Neuronal stem cell (in vitro differentiated cells): ENCODE measurements around the gene RASAL2.

Source experiments
- DNase-seq: peaks from one replicate; pipeline ENCODE4 v3.0.0-alpha.2; 2013; ENCODE audit warnings: low spot score
- H2AFZ ChIP-seq: one replicate; pipeline ENCODE4 v1.6.1; 2013; ENCODE audit warnings: mild to moderate bottlenecking, low read length, inconsistent platforms
- H2AK5ac ChIP-seq: 2 replicates; pipeline ENCODE4 v1.6.1; 2013; ENCODE audit warnings: low read depth, mild to moderate bottlenecking, inconsistent platforms, low read length, moderate library complexity, mixed read lengths
- H2BK120ac ChIP-seq: 2 replicates; pipeline ENCODE4 v1.6.1; 2013; ENCODE audit warnings: low read depth, mild to moderate bottlenecking, inconsistent platforms, low read length, moderate library complexity, mixed read lengths
- H2BK12ac ChIP-seq: one replicate; pipeline ENCODE4 v1.6.1; 2013; ENCODE audit warnings: low read length, inconsistent platforms
- H2BK15ac ChIP-seq: 2 replicates; pipeline ENCODE4 v1.6.1; 2013; ENCODE audit warnings: mild to moderate bottlenecking, low read length, inconsistent platforms, mixed read lengths
- H2BK5ac ChIP-seq: one replicate; pipeline ENCODE4 v1.6.1; 2013; ENCODE audit warnings: inconsistent platforms, mild to moderate bottlenecking, low read length, moderate library complexity
- H3K14ac ChIP-seq: one replicate; pipeline ENCODE4 v1.6.1; 2013; ENCODE audit warnings: low read length, inconsistent platforms
- H3K18ac ChIP-seq: 2 replicates; pipeline ENCODE4 v1.6.1; 2013; ENCODE audit warnings: low read length, inconsistent platforms
- H3K23ac ChIP-seq: 2 replicates; pipeline ENCODE4 v1.6.1; 2013; ENCODE audit warnings: low read depth, mild to moderate bottlenecking, mixed read lengths, low read length, inconsistent platforms; ENCODE audit not compliant: poor library complexity
- H3K27ac ChIP-seq: replicated peaks from 3 replicates; pipeline ENCODE4 v1.5.1; 2013; ENCODE audit warnings: low read length, inconsistent platforms
- H3K27me3 ChIP-seq, 3 experiments: 2 replicates each; pipeline ENCODE4 v1.6.1; 2013; ENCODE audit warnings: low read length in 3 of 3, mild to moderate bottlenecking in 2 of 3, inconsistent platforms in 1 of 3, low read depth in 1 of 3, mixed read lengths in 1 of 3, moderate library complexity in 1 of 3; ENCODE audit not compliant: control insufficient read depth in 3 of 3, insufficient read depth in 3 of 3
- H3K36me3 ChIP-seq, 2 donors: replicated peaks in 1 of 2; 2 replicates each; pipeline ENCODE4 v1.6.1; 2013; ENCODE audit warnings: low read length in 2 of 2; ENCODE audit not compliant: control insufficient read depth in 2 of 2, insufficient read depth in 2 of 2
- H3K4ac ChIP-seq: 2 replicates; pipeline ENCODE4 v1.6.1; 2013; ENCODE audit warnings: inconsistent platforms, mild to moderate bottlenecking, low read length, moderate library complexity
- H3K4me1 ChIP-seq, 2 donors: 1 replicate in 1 of 2; 2 replicates in 1 of 2; pipeline ENCODE4 v1.6.1; 2013; ENCODE audit warnings: low read length in 2 of 2, low read depth in 1 of 2; ENCODE audit not compliant: control insufficient read depth in 2 of 2, insufficient read depth in 1 of 2
- H3K4me2 ChIP-seq: one replicate; pipeline ENCODE4 v1.6.1; 2013; ENCODE audit warnings: mild to moderate bottlenecking, low read length, inconsistent platforms; ENCODE audit not compliant: insufficient read depth, poor library complexity, severe bottlenecking
- H3K4me3 ChIP-seq, 2 donors: 2 replicates each; pipeline ENCODE4 v1.5.1; 2013; ENCODE audit warnings: low read length in 2 of 2, mild to moderate bottlenecking in 2 of 2, inconsistent platforms in 1 of 2, moderate library complexity in 1 of 2
- H3K79me1 ChIP-seq: one replicate; pipeline ENCODE4 v1.6.1; 2013; ENCODE audit warnings: low read depth, mild to moderate bottlenecking, inconsistent platforms, low read length, moderate library complexity
- H3K9ac ChIP-seq: one replicate; pipeline ENCODE4 v1.6.1; 2013; ENCODE audit warnings: mild to moderate bottlenecking, low read depth, low read length, inconsistent platforms; ENCODE audit not compliant: poor library complexity
- H3K9me3 ChIP-seq, 2 donors: replicated peaks in 1 of 2; 2 replicates each; pipeline versions ENCODE3 to v1.6.1; 2013; ENCODE audit warnings: low read length in 2 of 2, mild to moderate bottlenecking in 2 of 2, inconsistent platforms in 1 of 2, low read depth in 1 of 2, mixed read lengths in 1 of 2, moderate library complexity in 1 of 2; ENCODE audit not compliant: control insufficient read depth in 2 of 2, insufficient read depth in 1 of 2
- H4K8ac ChIP-seq: one replicate; pipeline ENCODE4 v1.6.1; 2013; ENCODE audit warnings: low read depth, mild to moderate bottlenecking, inconsistent platforms, low read length, moderate library complexity
- H4K91ac ChIP-seq: one replicate; pipeline ENCODE4 v1.6.1; 2013; ENCODE audit warnings: low read length, low read depth, mild to moderate bottlenecking, inconsistent platforms; ENCODE audit not compliant: poor library complexity
- WGBS, 2 donors: extraction: QIAGEN DNeasy Blood & Tissue Kit; methylation state at CpG; one replicate each; pipeline ENCODE4 v1.1.7; 2013; ENCODE audit warnings: missing lambda C conversion rate in 2 of 2, mixed read lengths in 1 of 2; ENCODE audit not compliant: insufficient read length in 2 of 2, insufficient replicate concordance in 1 of 2; ENCODE audit errors: extremely low coverage in 2 of 2; 5-methylcytosine and 5-hydroxymethylcytosine counted together

RASAL2 gene

DNA sequence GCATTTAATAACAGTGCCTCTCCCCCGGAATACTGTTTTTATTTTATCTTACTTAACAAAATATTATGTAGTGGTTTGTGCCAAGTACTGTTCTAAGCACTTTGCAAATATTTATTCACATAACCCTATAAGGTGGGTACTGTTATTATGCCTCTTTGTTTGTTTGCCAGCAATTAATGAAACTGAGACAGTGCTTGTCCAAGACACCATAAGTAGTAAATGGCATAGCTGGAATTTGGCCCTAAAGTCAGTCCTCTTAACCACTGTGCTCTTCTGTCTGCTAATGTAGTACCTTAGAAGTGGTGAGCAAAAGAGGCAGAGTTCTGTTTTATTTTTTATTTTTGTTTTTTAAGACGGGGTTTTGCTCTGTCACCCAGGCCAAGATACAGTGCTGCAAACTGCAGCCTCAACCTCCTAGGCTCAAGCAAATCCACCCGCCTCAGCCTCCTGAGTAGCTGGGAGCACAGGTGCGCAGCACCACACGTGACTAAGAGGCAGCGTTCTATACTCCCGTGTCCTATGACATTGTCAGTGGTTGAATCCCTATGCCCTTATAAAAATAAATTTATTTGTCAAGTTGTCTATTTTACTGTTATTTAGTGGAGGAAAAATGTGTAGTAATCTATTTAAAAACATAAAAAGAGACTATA, 237.1 kb downstream of the RASAL2 start:
- Histone ChIP-seq H3K14ac (no peak overlapping the region), H4K8ac (no peak overlapping the region), H2BK120ac (no peak overlapping the region), H3K18ac (no peak overlapping the region), H3K9me3 (no peaks in the 10 kb centered on the region), H2BK15ac (no peak overlapping the region), H3K9ac (no peak overlapping the region), H3K27me3 (no peaks in the 10 kb centered on the region), H3K4ac (no peak overlapping the region), H3K4me3 (no peak overlapping the region), H3K79me1 (no peaks in the 10 kb centered on the region), H3K27ac (no peak overlapping the region), H3K23ac (no peak overlapping the region), H4K91ac (no peak overlapping the region), H3K36me3 (no peaks in the 10 kb centered on the region), H2BK12ac (no peak overlapping the region), H2AFZ (no peak overlapping the region), H3K4me2 (no peak overlapping the region), H2AK5ac (no peak overlapping the region), H3K4me1 (no peaks in the 10 kb centered on the region), H2BK5ac (no peak overlapping the region)
- no peak for DNase-seq
- no CpG with 5 or more reads among the region's 7 CpGs for WGBS, 2 donors

DNA sequence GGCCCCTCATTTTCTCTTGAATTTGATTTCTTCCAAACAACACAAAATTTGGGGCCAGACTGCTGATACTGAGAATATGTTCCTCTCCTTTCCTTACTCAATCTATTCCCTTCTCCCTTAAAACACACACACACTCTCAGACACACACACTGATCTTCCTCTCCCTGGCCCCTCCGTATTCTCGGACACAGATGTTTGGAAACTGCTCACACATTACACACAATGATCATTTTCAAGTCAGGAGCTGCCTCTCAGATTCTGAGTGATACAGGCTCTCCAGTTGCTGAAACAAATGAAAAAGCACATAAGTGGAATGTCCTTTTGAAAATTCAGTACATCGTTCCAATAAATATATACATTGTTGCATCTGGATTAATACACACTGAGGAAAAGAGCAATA, 241.5 kb downstream of the RASAL2 start:
- H3K4me2 ChIP-seq, result no peak overlapping the region
- H2BK120ac ChIP-seq, result no peak overlapping the region
- WGBS, 2 donors, result no CpG with 5 or more reads among the region's 3 CpGs
- no peak overlapping the region for H3K23ac ChIP-seq
- no peak for DNase-seq
- H2BK15ac ChIP-seq, result no peak overlapping the region
- no peak overlapping the region for H4K91ac ChIP-seq
- no peak overlapping the region for H2BK12ac ChIP-seq
- H3K4me1 ChIP-seq, result peaks cover 0 to 2% of the 10 kb centered on the region in 2 donors
- no peaks in the 10 kb centered on the region for H3K27me3 ChIP-seq
- H3K9ac ChIP-seq, result no peak overlapping the region
- no peaks in the 10 kb centered on the region for H3K9me3 ChIP-seq
- H3K36me3 ChIP-seq, result no peaks in the 10 kb centered on the region
- H2AFZ ChIP-seq, result no peak overlapping the region
- no peak overlapping the region for H2BK5ac ChIP-seq
- no peak overlapping the region for H2AK5ac ChIP-seq
- no peaks in the 10 kb centered on the region for H3K79me1 ChIP-seq
- H4K8ac ChIP-seq, result no peak overlapping the region
- H3K14ac ChIP-seq, result no peak overlapping the region
- H3K18ac ChIP-seq, result no peak overlapping the region
- no peak overlapping the region for H3K4me3 ChIP-seq
- H3K4ac ChIP-seq, result no peak overlapping the region
- H3K27ac ChIP-seq, result no peak overlapping the region

DNA sequence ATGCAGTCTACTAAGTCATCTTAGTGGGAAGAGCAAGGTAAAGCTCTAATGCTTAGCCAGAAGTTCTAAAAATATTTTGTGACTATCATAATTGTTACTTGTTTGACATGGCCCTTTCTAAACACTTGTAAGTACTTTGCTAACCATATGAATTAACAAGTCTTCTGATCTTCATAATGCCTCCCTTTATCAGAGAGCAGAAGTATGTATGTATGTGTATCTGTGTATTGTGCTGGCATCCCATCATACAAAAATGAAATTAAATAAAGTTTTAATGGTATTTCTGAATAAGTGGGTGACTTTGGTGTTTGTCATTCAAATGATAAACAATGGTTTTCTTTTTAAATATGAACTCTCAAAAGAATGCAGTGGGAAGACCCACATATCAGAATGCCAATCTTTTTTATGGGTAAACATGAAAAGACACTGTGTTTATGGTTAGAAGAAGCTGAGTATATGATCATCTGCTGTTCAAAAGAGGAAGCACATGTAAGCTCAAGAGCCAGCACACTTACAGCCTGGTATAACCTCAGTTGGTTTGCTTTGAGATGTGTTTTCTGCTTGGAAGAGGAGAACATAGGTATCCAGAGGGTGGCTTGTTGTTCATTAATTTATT, 243.3 kb downstream of the RASAL2 start:
- DNase-seq, result no peak
- Histone ChIP-seq H3K4me2 (no peak overlapping the region), H2BK5ac (no peak overlapping the region)

DNA sequence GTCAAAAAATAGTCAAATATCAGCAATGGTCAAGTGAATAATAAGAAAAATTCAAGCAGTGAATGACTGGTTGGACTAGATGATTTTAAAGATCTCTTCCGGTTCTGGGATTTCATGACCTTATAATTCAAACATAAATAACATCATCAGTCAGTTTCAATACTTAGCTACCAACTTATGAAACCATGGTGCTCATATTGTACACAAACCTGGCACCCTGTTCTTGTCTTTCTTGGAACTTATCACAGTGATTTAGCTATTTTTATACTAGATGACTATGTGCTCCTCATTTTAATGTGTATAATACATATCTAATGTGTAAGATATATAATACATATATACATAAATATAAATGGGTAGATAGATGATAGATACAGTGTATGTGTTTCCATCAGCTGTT, 245.9 kb downstream of the RASAL2 start:
- no peak overlapping the region for H3K4me2 ChIP-seq
- H2BK5ac ChIP-seq, result no peak overlapping the region
- H3K23ac ChIP-seq, result no peak overlapping the region
- no peak overlapping the region for H4K91ac ChIP-seq
- H3K79me1 ChIP-seq, result no peaks in the 10 kb centered on the region
- H3K27me3 ChIP-seq, result no peaks in the 10 kb centered on the region
- H3K4ac ChIP-seq, result no peak overlapping the region
- no peak for DNase-seq
- no peak overlapping the region for H2BK12ac ChIP-seq
- no peak overlapping the region for H4K8ac ChIP-seq
- H3K36me3 ChIP-seq, result no peaks in the 10 kb centered on the region
- H3K14ac ChIP-seq, result no peak overlapping the region
- no peak overlapping the region for H3K4me3 ChIP-seq
- no peak overlapping the region for H3K27ac ChIP-seq
- no peak overlapping the region for H2BK120ac ChIP-seq
- H3K9ac ChIP-seq, result no peak overlapping the region
- H3K18ac ChIP-seq, result no peak overlapping the region
- H3K9me3 ChIP-seq, result no peaks in the 10 kb centered on the region
- WGBS, 2 donors, result no CpG with 5 or more reads among the region's 1 CpG
- H2AK5ac ChIP-seq, result no peak overlapping the region
- H2AFZ ChIP-seq, result no peak overlapping the region
- no peak overlapping the region for H2BK15ac ChIP-seq
- peaks cover 7 to 24% of the 10 kb centered on the region in 2 donors for H3K4me1 ChIP-seq

More for the DNA sequence above, 243.3 kb downstream of the RASAL2 start:
- Histone ChIP-seq H3K36me3 (no peaks in the 10 kb centered on the region), H3K14ac (no peak overlapping the region), H2BK12ac (no peak overlapping the region), H3K27me3 (no peaks in the 10 kb centered on the region), H4K91ac (no peak overlapping the region), H2BK15ac (no peak overlapping the region), H3K23ac (no peak overlapping the region), H3K18ac (no peak overlapping the region), H3K4ac (no peak overlapping the region), H3K79me1 (no peaks in the 10 kb centered on the region), H3K4me3 (no peak overlapping the region), H4K8ac (no peak overlapping the region), H3K9ac (no peak overlapping the region), H2BK120ac (no peak overlapping the region), H2AFZ (no peak overlapping the region), H3K9me3 (no peaks in the 10 kb centered on the region), H3K27ac (no peak overlapping the region), H2AK5ac (no peak overlapping the region), H3K4me1 (peaks cover 2 to 7% of the 10 kb centered on the region in 2 donors)
